ENCODE results near the gene BCAR3. TPM values are rescaled to one million over a fixed set of nuclear protein-coding genes. Genes with fewer than 3 reads are reported as not detected.
A peak's percentile ranks its signal among the peaks of the same experiment; 100 is the strongest.

BCAR3 gene
- total and polyA plus RNA-seq, 4 donors, result 12.2 to 33.3 (median 18.2) TPM

DNA sequence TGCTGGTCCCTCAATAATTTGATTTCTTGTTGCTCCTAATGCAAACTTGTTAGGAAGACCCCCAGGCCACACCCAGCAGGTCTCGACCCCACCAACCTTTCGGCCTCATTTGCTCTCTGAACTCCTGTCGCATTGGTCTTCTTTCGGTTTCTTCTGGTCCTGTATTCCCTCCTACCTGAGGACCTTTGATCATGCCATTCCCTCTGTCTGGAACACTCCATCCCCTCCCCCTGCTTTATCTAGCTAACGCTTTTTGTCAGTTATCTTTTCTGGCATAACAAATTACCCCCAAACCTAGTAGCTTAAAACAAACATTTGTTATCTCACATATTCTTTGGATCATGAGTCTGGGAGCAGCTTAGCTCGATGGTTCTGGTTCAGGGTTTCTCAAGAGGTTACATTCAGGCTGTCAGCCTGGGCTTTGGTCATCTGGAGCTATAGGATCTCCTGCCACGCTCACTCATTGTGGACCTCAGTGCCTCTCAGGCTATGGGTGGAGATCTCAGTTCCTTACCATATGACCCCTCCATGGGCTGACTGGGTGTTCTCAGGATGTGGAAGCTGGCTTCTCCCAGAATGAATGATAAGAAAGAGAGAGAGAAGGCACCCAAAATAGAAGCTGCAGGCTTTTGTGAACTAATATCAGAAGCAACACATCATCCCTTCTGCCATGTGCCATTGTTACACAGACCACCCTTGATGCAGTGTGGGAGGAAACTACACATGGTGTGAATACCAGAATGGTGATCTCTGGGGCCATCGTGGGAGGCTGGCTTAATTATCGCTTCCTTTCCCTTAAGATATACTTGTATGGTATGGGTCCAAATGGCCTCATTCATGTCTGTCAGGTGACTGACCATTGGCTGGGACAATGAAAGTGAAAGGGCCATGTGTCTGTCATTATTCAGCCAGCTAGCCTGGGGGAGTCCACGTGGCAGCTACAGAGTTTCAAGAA is 29.1 kb upstream of the BCAR3 start:
- DNase-seq, result no peak
- H3K9ac ChIP-seq (ENCODE audit: insufficient read depth in 1 of 2, low read length in 2 of 2), result no peak overlapping the region
- TF ChIP-seq, protein P1, sequence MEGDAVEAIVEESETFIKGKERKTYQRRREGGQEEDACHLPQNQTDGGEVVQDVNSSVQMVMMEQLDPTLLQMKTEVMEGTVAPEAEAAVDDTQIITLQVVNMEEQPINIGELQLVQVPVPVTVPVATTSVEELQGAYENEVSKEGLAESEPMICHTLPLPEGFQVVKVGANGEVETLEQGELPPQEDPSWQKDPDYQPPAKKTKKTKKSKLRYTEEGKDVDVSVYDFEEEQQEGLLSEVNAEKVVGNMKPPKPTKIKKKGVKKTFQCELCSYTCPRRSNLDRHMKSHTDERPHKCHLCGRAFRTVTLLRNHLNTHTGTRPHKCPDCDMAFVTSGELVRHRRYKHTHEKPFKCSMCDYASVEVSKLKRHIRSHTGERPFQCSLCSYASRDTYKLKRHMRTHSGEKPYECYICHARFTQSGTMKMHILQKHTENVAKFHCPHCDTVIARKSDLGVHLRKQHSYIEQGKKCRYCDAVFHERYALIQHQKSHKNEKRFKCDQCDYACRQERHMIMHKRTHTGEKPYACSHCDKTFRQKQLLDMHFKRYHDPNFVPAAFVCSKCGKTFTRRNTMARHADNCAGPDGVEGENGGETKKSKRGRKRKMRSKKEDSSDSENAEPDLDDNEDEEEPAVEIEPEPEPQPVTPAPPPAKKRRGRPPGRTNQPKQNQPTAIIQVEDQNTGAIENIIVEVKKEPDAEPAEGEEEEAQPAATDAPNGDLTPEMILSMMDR (IDR thresholded peaks at IDR 0.05; ENCODE audit: control extremely low read depth, extremely low read depth), result no peak
- no peaks in the 10 kb centered on the region for H3K27me3 ChIP-seq (ENCODE audit: control insufficient read depth in 3 of 3, insufficient read depth in 3 of 3, low read length in 2 of 3)
- H3K36me3 ChIP-seq (ENCODE audit: control insufficient read depth in 4 of 4, insufficient read depth in 4 of 4, low read length in 4 of 4), result no peaks in the 10 kb centered on the region
- H3K4me3 ChIP-seq, result no peak overlapping the region
- ATAC-seq (ENCODE audit: insufficient read depth, low FRiP score), result no peak
- H3K9me3 ChIP-seq (ENCODE audit: control insufficient read depth in 4 of 4, insufficient read depth in 3 of 4, low read length in 3 of 4), result no peaks in the 10 kb centered on the region
- H3K27ac ChIP-seq (ENCODE audit: low read depth in 1 of 2, low read length in 1 of 2), result no peak overlapping the region
- peaks cover 0 to 29% (median 12%) of the 10 kb centered on the region in 5 donors for H3K4me1 ChIP-seq (ENCODE audit: control insufficient read depth in 5 of 5, insufficient read depth in 5 of 5, low read length in 5 of 5)
- WGBS, 2 donors, result 79 to 85% methylated on average over 10 of the region's 10 CpGs

DNA sequence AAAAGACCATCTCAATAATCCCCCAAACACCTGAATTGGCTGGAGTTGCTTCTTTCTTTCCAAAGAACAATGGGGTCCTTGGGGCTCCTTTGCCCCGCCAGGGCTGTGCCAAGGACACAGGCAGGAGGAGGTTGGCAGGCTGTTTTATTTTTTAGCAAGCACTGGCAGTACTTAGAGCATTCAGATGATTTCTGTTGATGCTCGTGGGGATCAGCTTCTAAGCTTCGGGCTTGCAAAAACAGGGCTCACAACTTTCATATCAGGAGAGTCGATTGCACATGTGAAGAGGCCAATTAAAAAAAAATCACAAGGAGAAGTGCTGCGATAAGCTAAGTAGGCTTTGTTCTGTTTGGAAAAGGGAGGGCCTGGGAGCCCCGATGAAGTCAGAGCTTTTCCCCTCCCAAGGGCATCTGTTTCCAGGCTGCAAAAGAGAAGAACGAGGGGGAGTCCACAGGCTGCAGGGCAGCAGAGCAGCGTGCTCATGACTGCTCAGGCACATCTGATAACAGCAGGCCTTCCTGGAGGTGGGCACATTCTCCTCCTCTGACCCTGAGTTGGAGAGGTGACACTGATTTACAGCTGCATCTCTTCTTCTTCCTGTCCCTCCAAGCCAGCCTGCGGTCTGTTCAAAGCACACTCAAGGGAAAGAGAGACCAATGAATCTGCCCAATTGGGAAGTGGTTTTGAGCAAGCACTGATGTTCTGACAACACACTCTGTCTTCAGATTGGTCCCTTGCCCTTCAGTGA is 27.3 kb upstream of the BCAR3 start:
- TF ChIP-seq, protein P1 (IDR thresholded peaks at IDR 0.05; ENCODE audit: control extremely low read depth, extremely low read depth), result no peak
- ATAC-seq (ENCODE audit: insufficient read depth, low FRiP score) (peak; percentile 60), DNase-seq (peak; percentile 68 to 79 (median 71))
- 12 to 16% methylated on average over 9 of the region's 9 CpGs for WGBS, 2 donors
- H3K36me3 ChIP-seq (ENCODE audit: control insufficient read depth in 4 of 4, insufficient read depth in 4 of 4, low read length in 4 of 4), result no peaks in the 10 kb centered on the region
- no peak overlapping the region for H3K9ac ChIP-seq (ENCODE audit: insufficient read depth in 1 of 2, low read length in 2 of 2)
- peaks cover 0 to 19% (median 12%) of the 10 kb centered on the region in 5 donors for H3K4me1 ChIP-seq (ENCODE audit: control insufficient read depth in 5 of 5, insufficient read depth in 5 of 5, low read length in 5 of 5)
- H3K27ac ChIP-seq (ENCODE audit: low read depth in 1 of 2, low read length in 1 of 2), result peak overlapping the region in 1 of 2 donors; percentile 3
- no peaks in the 10 kb centered on the region for H3K9me3 ChIP-seq (ENCODE audit: control insufficient read depth in 4 of 4, insufficient read depth in 3 of 4, low read length in 3 of 4)
- H3K4me3 ChIP-seq, result no peak overlapping the region
- H3K27me3 ChIP-seq (ENCODE audit: control insufficient read depth in 3 of 3, insufficient read depth in 3 of 3, low read length in 2 of 3), result no peaks in the 10 kb centered on the region

DNA sequence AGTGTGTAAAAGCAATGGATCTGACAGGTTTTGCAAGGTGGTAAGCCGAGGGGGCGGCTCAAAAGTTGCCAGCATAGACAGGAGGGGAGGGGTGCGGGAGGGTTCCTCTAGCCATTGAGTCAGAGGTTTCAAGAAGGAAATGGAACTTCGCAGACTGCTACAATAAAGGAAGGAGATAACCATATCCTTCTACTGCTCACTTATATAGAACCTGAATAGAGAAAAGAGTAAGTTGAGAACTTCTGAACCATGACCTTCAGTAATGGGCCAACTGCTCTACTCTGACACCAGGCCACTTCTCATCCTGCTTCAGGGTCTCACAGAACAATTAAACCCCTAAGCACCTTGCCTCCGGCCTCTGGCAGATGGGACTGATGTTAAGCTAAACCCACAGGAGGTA is 26.3 kb upstream of the BCAR3 start:
- no peak for ATAC-seq (ENCODE audit: insufficient read depth, low FRiP score)
- 69 to 76% methylated on average over 5 of the region's 5 CpGs for WGBS, 2 donors
- TF ChIP-seq, protein P1 (IDR thresholded peaks at IDR 0.05; ENCODE audit: control extremely low read depth, extremely low read depth), result no peak

More for the DNA sequence above, 26.3 kb upstream of the BCAR3 start:
- H3K36me3 ChIP-seq (ENCODE audit: control insufficient read depth in 4 of 4, insufficient read depth in 4 of 4, low read length in 4 of 4), result no peaks in the 10 kb centered on the region
- no peaks in the 10 kb centered on the region for H3K27me3 ChIP-seq (ENCODE audit: control insufficient read depth in 3 of 3, insufficient read depth in 3 of 3, low read length in 2 of 3)
- H3K9ac ChIP-seq (ENCODE audit: insufficient read depth in 1 of 2, low read length in 2 of 2), result no peak overlapping the region
- H3K9me3 ChIP-seq (ENCODE audit: control insufficient read depth in 4 of 4, insufficient read depth in 3 of 4, low read length in 3 of 4), result no peaks in the 10 kb centered on the region
- no peak overlapping the region for H3K27ac ChIP-seq (ENCODE audit: low read depth in 1 of 2, low read length in 1 of 2)
- no peak overlapping the region for H3K4me3 ChIP-seq
- H3K4me1 ChIP-seq (ENCODE audit: control insufficient read depth in 5 of 5, insufficient read depth in 5 of 5, low read length in 5 of 5), result peaks cover 0 to 19% (median 12%) of the 10 kb centered on the region in 5 donors
- no peak for DNase-seq
